AG04449 (cell line): Measurements from ENCODE around the gene DACH1.

Source experiments
- CTCF ChIA-PET: fragments of 350-600 bp; formaldehyde crosslinking; extraction: SDS; loops from one replicate; lab custom pipeline; 2021; ENCODE audit warnings: antibody characterized with exemption; lab: Yijun Ruan, JAX
- POLR2A ChIA-PET: fragments of 400-600, 350-600 bp; formaldehyde crosslinking; extraction: SDS; loops from one replicate; lab custom pipeline; 2020; ENCODE audit warnings: antibody characterized with exemption, inconsistent platforms; lab: Yijun Ruan, JAX
- DNase-seq: peaks from one replicate; pipeline ENCODE4 v3.0.0-alpha.2; 2010; ENCODE audit warnings: low read depth, low spot score
- H3K4me3 ChIP-seq: 2 replicates; pipeline ENCODE4 v1.5.1; 2011; ENCODE audit warnings: low read depth, mild to moderate bottlenecking, control low read depth, low read length
- CTCF ChIP-seq: IDR thresholded peaks from one replicate; pipeline ENCODE4 v1.5.1; 2011; ENCODE audit warnings: mild to moderate bottlenecking, moderate library complexity, low read length, control low read depth, inconsistent platforms; ENCODE audit not compliant: insufficient read depth; ENCODE audit errors: missing control alignments

DACH1 gene

GRCh38 chr13:71643448-71643860 is 223.6 kb downstream of the DACH1 start:
- POLR2A ChIA-PET = no interaction called here
- no peak overlapping the region for H3K4me3 ChIP-seq
- no peak for TF ChIP-seq CTCF
- CTCF ChIA-PET = no interaction called here
- DNase-seq = no peak

DNA sequence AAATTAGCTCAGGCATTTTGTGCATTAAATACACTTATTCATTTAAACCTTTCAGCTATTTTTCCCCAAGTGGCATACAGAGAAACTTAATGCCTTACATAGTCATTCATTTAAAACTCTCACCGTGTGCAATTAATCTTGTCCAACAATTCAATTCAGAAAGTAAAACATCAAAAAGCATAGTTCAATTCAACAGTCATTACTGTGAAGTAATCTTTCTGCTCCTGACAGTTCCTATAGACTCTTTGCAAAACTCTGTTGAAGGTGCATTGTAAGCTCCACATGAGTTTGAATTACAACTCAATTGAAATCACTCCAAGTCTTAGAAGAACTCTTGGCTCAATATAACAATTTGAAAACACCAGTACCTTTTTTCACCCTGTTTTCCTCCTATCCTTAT is 228.3 kb downstream of the DACH1 start:
- CTCF ChIA-PET = no interaction called here
- no peak for DNase-seq
- POLR2A ChIA-PET = no interaction called here
- no peak for TF ChIP-seq CTCF
- H3K4me3 ChIP-seq = no peak overlapping the region

DNA sequence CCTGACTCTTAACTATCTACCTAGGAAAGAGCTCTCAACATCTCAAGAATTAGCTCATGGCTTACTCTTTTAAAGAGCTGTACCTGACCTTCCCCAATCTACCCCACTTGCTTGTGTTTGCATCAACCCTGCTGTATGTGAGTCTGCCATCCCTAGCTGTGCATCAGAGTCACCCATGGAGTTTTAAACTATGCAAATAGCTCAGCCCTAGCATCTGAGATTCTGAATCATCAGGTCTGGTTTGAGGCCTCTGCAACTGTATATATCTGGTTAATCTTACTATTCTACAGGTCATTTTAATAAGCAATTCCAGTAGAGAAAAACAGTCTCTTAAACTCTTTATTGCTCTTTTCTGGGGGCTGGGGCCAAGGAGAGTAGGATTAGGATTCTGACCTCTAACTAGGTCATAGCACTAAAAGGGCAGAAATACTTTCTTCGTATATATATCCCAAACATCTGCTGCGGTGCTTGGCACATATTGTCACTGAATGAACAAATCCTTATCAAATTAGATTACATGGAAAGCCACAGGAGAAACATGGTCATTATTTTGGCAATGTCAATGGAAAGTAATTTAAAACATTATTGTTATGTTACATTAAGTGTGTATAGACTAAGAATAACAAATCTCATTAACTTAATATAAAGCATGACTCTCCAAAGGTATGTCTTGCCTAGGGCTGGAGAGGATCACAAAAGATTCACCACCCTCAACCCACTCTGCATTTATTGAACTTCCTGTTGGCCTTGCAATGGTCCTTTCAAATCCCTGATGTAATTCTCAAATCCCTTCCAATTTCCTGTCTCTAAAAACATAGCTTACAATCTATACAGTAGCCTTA is 232.2 kb downstream of the DACH1 start:
- no peak for TF ChIP-seq CTCF
- ChIA-PET POLR2A (no interaction called here), CTCF (no interaction called here)
- DNase-seq = no peak
- no peak overlapping the region for H3K4me3 ChIP-seq

DNA sequence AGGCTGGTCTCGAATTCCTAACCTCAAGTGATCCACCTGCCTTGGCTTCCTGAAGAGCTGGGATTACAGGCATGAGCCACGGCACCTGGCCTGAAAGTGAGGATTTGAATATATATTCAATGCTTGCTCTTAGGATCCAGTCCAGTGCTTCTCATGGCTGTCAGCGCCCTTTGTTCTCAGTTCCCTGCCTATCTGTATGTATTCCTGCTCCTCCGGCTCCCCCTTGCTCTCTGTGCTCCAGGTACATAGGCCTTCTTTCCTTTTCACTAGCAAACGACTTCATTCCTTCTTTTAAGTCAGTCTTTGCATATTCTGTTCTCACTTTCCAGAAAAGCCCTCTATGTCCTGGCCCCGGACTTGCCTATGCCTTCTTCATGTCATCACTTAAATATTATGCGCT is 232.8 kb downstream of the DACH1 start:
- TF ChIP-seq CTCF = no peak
- CTCF ChIA-PET = no interaction called here
- POLR2A ChIA-PET = no interaction called here
- DNase-seq = no peak
- H3K4me3 ChIP-seq = no peak overlapping the region

GRCh38 chr13:71632721-71633120 is 234.3 kb downstream of the DACH1 start:
- CTCF ChIA-PET = no interaction called here
- H3K4me3 ChIP-seq = no peak overlapping the region
- DNase-seq = no peak
- TF ChIP-seq CTCF = no peak
- POLR2A ChIA-PET = no interaction called here

GRCh38 chr13:71632206-71632605 is 234.8 kb downstream of the DACH1 start:
- ChIA-PET POLR2A (no interaction called here), CTCF (no interaction called here)
- DNase-seq = no peak
- no peak overlapping the region for H3K4me3 ChIP-seq
- no peak for TF ChIP-seq CTCF
